ENCODE results near the gene ADAMTS17. TPM values are rescaled to one million over a fixed set of nuclear protein-coding genes. Genes with fewer than 3 reads are reported as not detected.

ADAMTS17 gene
- total RNA-seq, 4 donors from 2014 or later: 4.5 to 11.4 (median 6.6) TPM

GRCh38 chr15:100036015-100036414 is 305.8 kb downstream of the ADAMTS17 start:
- DNase-seq: no peak
- H3K27ac ChIP-seq: no peak overlapping the region
- no peak overlapping the region for H3K4me3 ChIP-seq
- TF ChIP-seq POLR2A (IDR thresholded peaks at IDR 0.05): no peak
- no peak for TF ChIP-seq CTCF (IDR thresholded peaks at IDR 0.05)
- WGBS, 2 donors: 85 to 92% methylated on average over 6 of the region's 6 CpGs
- no peaks in the 10 kb centered on the region for H3K27me3 ChIP-seq
- no peaks in the 10 kb centered on the region for H3K9me3 ChIP-seq
- H3K36me3 ChIP-seq: no peaks in the 10 kb centered on the region
- H3K4me1 ChIP-seq: no peaks in the 10 kb centered on the region
- intact Hi-C loops (cut with DNase I): no loop called here

- no peaks in the 10 kb centered on the region for H3K4me1 ChIP-seq
- TF ChIP-seq CTCF (IDR thresholded peaks at IDR 0.05) (no peak), POLR2A (IDR thresholded peaks at IDR 0.05) (no peak)
- no peak for DNase-seq
- H3K4me3 ChIP-seq: no peak overlapping the region
- H3K27ac ChIP-seq: no peak overlapping the region
- no peaks in the 10 kb centered on the region for H3K36me3 ChIP-seq
- WGBS, 2 donors: 77 to 81% methylated on average over 3 of the region's 7 CpGs
- no peaks in the 10 kb centered on the region for H3K9me3 ChIP-seq
- intact Hi-C loops (cut with DNase I): no loop called here
- no peaks in the 10 kb centered on the region for H3K27me3 ChIP-seq
Observed at GRCh38 chr15:100034191-100034590, 307.6 kb downstream of the ADAMTS17 start.

- TF ChIP-seq CTCF (IDR thresholded peaks at IDR 0.05): no peak
- no peak for TF ChIP-seq POLR2A (IDR thresholded peaks at IDR 0.05)
- Histone ChIP-seq H3K27ac (no peak overlapping the region), H3K4me3 (no peak overlapping the region), H3K9me3 (peaks cover 0 to under 1% (median 0%) of the 10 kb centered on the region in 3 donors), H3K36me3 (no peaks in the 10 kb centered on the region), H3K4me1 (no peaks in the 10 kb centered on the region), H3K27me3 (no peaks in the 10 kb centered on the region)
- intact Hi-C loops (cut with DNase I): no loop called here
- no peak for DNase-seq
- WGBS, 2 donors: 81 to 88% methylated on average over 5 of the region's 5 CpGs
Observed at GRCh38 chr15:100033140-100033857, 308.5 kb downstream of the ADAMTS17 start.

GRCh38 chr15:100032358-100033085 is 309.3 kb downstream of the ADAMTS17 start:
- no peak for DNase-seq
- intact Hi-C loops (cut with DNase I): no loop called here
- Histone ChIP-seq H3K27ac (no peak overlapping the region), H3K36me3 (no peaks in the 10 kb centered on the region), H3K4me1 (no peaks in the 10 kb centered on the region), H3K27me3 (no peaks in the 10 kb centered on the region), H3K9me3 (peaks cover 0 to 8% (median 4%) of the 10 kb centered on the region in 3 donors), H3K4me3 (no peak overlapping the region)
- 70 to 88% methylated on average over 10 of the region's 10 CpGs for WGBS, 2 donors
- TF ChIP-seq CTCF (IDR thresholded peaks at IDR 0.05): no peak
- TF ChIP-seq POLR2A (IDR thresholded peaks at IDR 0.05): no peak

- Histone ChIP-seq H3K27ac (no peak overlapping the region), H3K9me3 (peaks cover 0 to 12% (median 6%) of the 10 kb centered on the region in 3 donors), H3K36me3 (no peaks in the 10 kb centered on the region), H3K4me1 (no peaks in the 10 kb centered on the region), H3K27me3 (no peaks in the 10 kb centered on the region), H3K4me3 (no peak overlapping the region)
- intact Hi-C loops (cut with DNase I): no loop called here
- TF ChIP-seq CTCF (IDR thresholded peaks at IDR 0.05): no peak
- TF ChIP-seq POLR2A (IDR thresholded peaks at IDR 0.05): no peak
- WGBS, 2 donors: 86 to 89% methylated on average over 9 to 10 of the region's 10 CpGs
- no peak for DNase-seq
Observed at GRCh38 chr15:100031665-100032357, 310.0 kb downstream of the ADAMTS17 start.
